Neural cell (in vitro differentiated cells): Measurements from ENCODE around the gene SLC35C1. TPM values are rescaled to one million over a fixed set of nuclear protein-coding genes. Genes with fewer than 3 reads are reported as not detected.

Experiments
- H2AFZ ChIP-seq: fragments of 200-600, 300-800 bp; sonication (generic), shearing (Covaris generic); 2 replicates; pipeline ENCODE4 v1.6.0; 2014; ENCODE audit warnings: low read depth, mild to moderate bottlenecking, antibody characterized with exemption, low read length, moderate library complexity
- H3F3A ChIP-seq: fragments of 200-600 bp; shearing (Covaris generic); 2 replicates; pipeline ENCODE4 v1.6.1; 2016; ENCODE audit warnings: mild to moderate bottlenecking, moderate library complexity, mixed read lengths, antibody characterized with exemption, low read length; ENCODE audit not compliant: insufficient read depth, poor library complexity, severe bottlenecking
- H3K27ac ChIP-seq: fragments of 200-600, 300-800 bp; sonication (generic), shearing (Covaris generic); 2 replicates; pipeline ENCODE4 v1.5.1; 2014; ENCODE audit warnings: mild to moderate bottlenecking, low read length, moderate library complexity
- H3K27me3 ChIP-seq: fragments of 300-800, 200-600 bp; sonication (generic), shearing (Covaris generic); 2 replicates; pipeline ENCODE4 v1.6.0; 2014; ENCODE audit warnings: mild to moderate bottlenecking, low read depth, low read length, moderate library complexity; ENCODE audit not compliant: insufficient read depth
- H3K36me3 ChIP-seq: fragments of 300-800, 200-600 bp; sonication (generic), shearing (Covaris generic); 2 replicates; pipeline ENCODE4 v1.5.1; 2014; ENCODE audit warnings: mild to moderate bottlenecking, antibody characterized with exemption, low read length, moderate library complexity; ENCODE audit not compliant: insufficient read depth
- H3K4me2 ChIP-seq: fragments of 300-800, 200-600 bp; sonication (generic), shearing (Covaris generic); 2 replicates; pipeline ENCODE4 v1.6.0; 2014; ENCODE audit warnings: mild to moderate bottlenecking, low read length
- H3K4me3 ChIP-seq: fragments of 300-800, 200-600 bp; sonication (generic), shearing (Covaris generic); 2 replicates; pipeline ENCODE4 v1.5.1; 2014; ENCODE audit warnings: mild to moderate bottlenecking, low read length, moderate library complexity
- H3K79me2 ChIP-seq: fragments of 200-600 bp; shearing (Covaris generic); replicated peaks from 2 replicates; pipeline ENCODE4 v1.6.0; 2014; ENCODE audit warnings: mild to moderate bottlenecking, low read length, moderate library complexity; ENCODE audit not compliant: insufficient read depth
- H3K9ac ChIP-seq: fragments of 300-800, 200-600 bp; sonication (generic), shearing (Covaris generic); 2 replicates; pipeline ENCODE4 v1.6.1; 2016; ENCODE audit warnings: mild to moderate bottlenecking, low read length, mixed read lengths
- H3K9me2 ChIP-seq: fragments of 200-600 bp; shearing (Covaris generic); 2 replicates; pipeline ENCODE4 v1.6.1; 2016; ENCODE audit warnings: mild to moderate bottlenecking, low read length, mixed read lengths; ENCODE audit not compliant: insufficient read depth
- H3K9me3 ChIP-seq: fragments of 200-600, 300-800 bp; sonication (generic), shearing (Covaris generic); 2 replicates; pipeline ENCODE4 v1.6.1; 2016; ENCODE audit warnings: mild to moderate bottlenecking, mixed run types, low read length, moderate library complexity, mixed read lengths
- H4K20me1 ChIP-seq: fragments of 200-600 bp; shearing (Covaris generic); 2 replicates; pipeline ENCODE4 v1.6.1; 2016; ENCODE audit warnings: mild to moderate bottlenecking, mixed run types; ENCODE audit not compliant: insufficient read depth
- CTCF ChIP-seq: fragments of 450-650 bp; IDR thresholded peaks from 2 replicates; pipeline ENCODE4 v1.5.1; 2014; ENCODE audit warnings: antibody characterized with exemption, mild to moderate bottlenecking, moderate library complexity; ENCODE audit not compliant: poor library complexity, severe bottlenecking
- EP300 ChIP-seq: fragments of 450-650 bp; conservative IDR thresholded peaks from 2 replicates; pipeline ENCODE4 v1.6.1; 2014; ENCODE audit warnings: antibody characterized with exemption, mild to moderate bottlenecking, moderate library complexity; ENCODE audit not compliant: poor library complexity, severe bottlenecking
- EZH2 ChIP-seq: fragments of 200-600, 300-800 bp; shearing (Covaris generic), sonication (generic); IDR thresholded peaks from 2 replicates; pipeline ENCODE4 v1.6.1; 2014; ENCODE audit warnings: antibody characterized with exemption, low read length, borderline replicate concordance, mild to moderate bottlenecking; ENCODE audit not compliant: insufficient read depth, poor library complexity, severe bottlenecking
- MXI1 ChIP-seq: fragments of 450-650 bp; conservative IDR thresholded peaks from 2 replicates; pipeline ENCODE4 v1.6.1; 2014; ENCODE audit warnings: antibody characterized with exemption, mild to moderate bottlenecking; ENCODE audit not compliant: poor library complexity, severe bottlenecking
- POLR2AphosphoS5 ChIP-seq: IDR thresholded peaks from 2 replicates; pipeline ENCODE4 v1.6.1; 2012
- RAD21 ChIP-seq: fragments of 450-650 bp; conservative IDR thresholded peaks from 2 replicates; pipeline ENCODE4 v1.6.1; 2014; ENCODE audit warnings: antibody characterized with exemption, mild to moderate bottlenecking, moderate library complexity
- REST ChIP-seq: IDR thresholded peaks from 2 replicates; pipeline ENCODE4 v1.6.1; 2012; ENCODE audit warnings: borderline replicate concordance
- SMC3 ChIP-seq: fragments of 450-650 bp; conservative IDR thresholded peaks from 2 replicates; pipeline ENCODE4 v1.6.1; 2014; ENCODE audit warnings: antibody characterized with exemption, mild to moderate bottlenecking, moderate library complexity; ENCODE audit not compliant: poor library complexity
- TAF1 ChIP-seq: IDR thresholded peaks from 2 replicates; pipeline ENCODE4 v1.6.1; 2012; ENCODE audit warnings: low read depth
- polyA plus RNA-seq: library from polyadenylated mRNA; depleted of rRNA; stranded (reverse); fragments of >200 nt; gene quantifications from 2 replicates; pipeline ENCODE4 v1.2.3, GENCODE V29; 2014

SLC35C1 gene
- polyA plus RNA-seq, 1 donor from 2014 or later: 2.3 TPM

- H4K20me1 ChIP-seq: no peaks in the 10 kb centered on the region
- no peak overlapping the region for H3K27ac ChIP-seq
- H2AFZ ChIP-seq: no peak overlapping the region
- no peak overlapping the region for H3K4me2 ChIP-seq
- TF ChIP-seq CTCF (no peak), TAF1 (no peak), POLR2AphosphoS5 (no peak), EZH2 (no peak), RAD21 (no peak), SMC3 (no peak), REST (no peak), EP300 (no peak), MXI1 (no peak)
- H3K9me2 ChIP-seq: no peaks in the 10 kb centered on the region
- H3K9ac ChIP-seq: no peak overlapping the region
- no peaks in the 10 kb centered on the region for H3K9me3 ChIP-seq
- no peaks in the 10 kb centered on the region for H3K36me3 ChIP-seq
- no peaks in the 10 kb centered on the region for H3K27me3 ChIP-seq
- H3K4me3 ChIP-seq: no peak overlapping the region
- H3F3A ChIP-seq: no peaks in the 10 kb centered on the region
- H3K79me2 ChIP-seq: no peaks in the 10 kb centered on the region
These were observed 39.1 kb upstream of the SLC35C1 start for GRCh38 chr11:45765836-45766235.

GRCh38 chr11:45766469-45766868 is 38.5 kb upstream of the SLC35C1 start:
- Histone ChIP-seq H4K20me1 (no peaks in the 10 kb centered on the region), H3K4me3 (no peak overlapping the region), H3K9ac (no peak overlapping the region), H3K27me3 (no peaks in the 10 kb centered on the region), H3K27ac (no peak overlapping the region), H3K4me2 (no peak overlapping the region), H3K79me2 (no peaks in the 10 kb centered on the region), H3K9me3 (no peaks in the 10 kb centered on the region), H3K9me2 (no peaks in the 10 kb centered on the region), H3K36me3 (no peaks in the 10 kb centered on the region), H3F3A (no peaks in the 10 kb centered on the region), H2AFZ (no peak overlapping the region)
- no peak for TF ChIP-seq RAD21
- no peak for TF ChIP-seq TAF1
- no peak for TF ChIP-seq MXI1
- TF ChIP-seq POLR2AphosphoS5: no peak
- TF ChIP-seq EZH2: no peak

GRCh38 chr11:45768486-45768885 is 36.5 kb upstream of the SLC35C1 start:
- H3F3A ChIP-seq: no peaks in the 10 kb centered on the region

More at GRCh38 chr11:45768486-45768885, 36.5 kb upstream of the SLC35C1 start:
- H3K4me2 ChIP-seq: no peak overlapping the region
- H4K20me1 ChIP-seq: no peaks in the 10 kb centered on the region
- no peaks in the 10 kb centered on the region for H3K36me3 ChIP-seq
- H3K79me2 ChIP-seq: no peaks in the 10 kb centered on the region
- TF ChIP-seq CTCF: no peak
- no peak for TF ChIP-seq MXI1
- no peak for TF ChIP-seq SMC3
- no peak for TF ChIP-seq EP300
- H3K27ac ChIP-seq: no peak overlapping the region
- H3K27me3 ChIP-seq: no peaks in the 10 kb centered on the region
- no peak overlapping the region for H2AFZ ChIP-seq
- H3K9me3 ChIP-seq: no peaks in the 10 kb centered on the region
- H3K4me3 ChIP-seq: no peak overlapping the region
- H3K9me2 ChIP-seq: no peaks in the 10 kb centered on the region
- H3K9ac ChIP-seq: no peak overlapping the region
